Measurements from ENCODE around the gene DACH1. TPM values are rescaled to one million over a fixed set of nuclear protein-coding genes. Genes with fewer than 3 reads are reported as not detected.

Gene DACH1
- total RNA-seq, 1 experiment from 2014 or later: 0.31 TPM

DNA sequence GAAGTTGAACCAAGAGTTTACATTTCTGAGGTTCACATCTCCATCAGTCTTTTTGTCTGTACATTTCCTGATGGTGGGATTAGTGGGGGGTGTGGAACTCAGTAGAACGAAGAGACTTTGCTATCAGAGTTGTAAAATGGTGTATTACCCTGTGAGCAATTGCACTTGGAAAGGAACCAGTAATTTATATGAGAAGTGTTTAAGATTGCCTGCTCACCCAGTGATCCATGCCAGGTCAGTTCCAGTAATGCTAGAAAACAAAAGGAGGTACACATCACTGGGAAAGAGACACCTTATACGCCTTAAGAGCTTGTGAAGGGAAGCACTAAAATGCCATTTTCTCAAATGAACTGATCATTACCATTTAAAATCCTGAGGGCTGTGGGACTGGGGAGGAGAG lies 7.5 kb upstream of the DACH1 start (continued):
- TF ChIP-seq ZBTB21 (CRISPR knock-in tag; IDR thresholded peaks at IDR 0.05; ENCODE audit: borderline replicate concordance) (no peak), ZNF232 (CRISPR knock-in tag; IDR thresholded peaks at IDR 0.05) (no peak), SP1 (CRISPR knock-in tag; conservative IDR thresholded peaks at IDR 0.05) (no peak), MYBL2 (CRISPR knock-in tag; IDR thresholded peaks at IDR 0.05) (no peak), NR3C1 (CRISPR knock-in tag; conservative IDR thresholded peaks at IDR 0.05; ENCODE audit: low read depth) (no peak), ATF1 (CRISPR knock-in tag; IDR thresholded peaks at IDR 0.05) (no peak), CBFB (CRISPR knock-in tag; IDR thresholded peaks at IDR 0.05; ENCODE audit: low read depth) (no peak), CREB1 (CRISPR knock-in tag; IDR thresholded peaks at IDR 0.05) (no peak), CREM (CRISPR knock-in tag; IDR thresholded peaks at IDR 0.05) (no peak), E2F1 (CRISPR knock-in tag; IDR thresholded peaks at IDR 0.05) (no peak)
- TF ChIP-seq, protein P1, sequence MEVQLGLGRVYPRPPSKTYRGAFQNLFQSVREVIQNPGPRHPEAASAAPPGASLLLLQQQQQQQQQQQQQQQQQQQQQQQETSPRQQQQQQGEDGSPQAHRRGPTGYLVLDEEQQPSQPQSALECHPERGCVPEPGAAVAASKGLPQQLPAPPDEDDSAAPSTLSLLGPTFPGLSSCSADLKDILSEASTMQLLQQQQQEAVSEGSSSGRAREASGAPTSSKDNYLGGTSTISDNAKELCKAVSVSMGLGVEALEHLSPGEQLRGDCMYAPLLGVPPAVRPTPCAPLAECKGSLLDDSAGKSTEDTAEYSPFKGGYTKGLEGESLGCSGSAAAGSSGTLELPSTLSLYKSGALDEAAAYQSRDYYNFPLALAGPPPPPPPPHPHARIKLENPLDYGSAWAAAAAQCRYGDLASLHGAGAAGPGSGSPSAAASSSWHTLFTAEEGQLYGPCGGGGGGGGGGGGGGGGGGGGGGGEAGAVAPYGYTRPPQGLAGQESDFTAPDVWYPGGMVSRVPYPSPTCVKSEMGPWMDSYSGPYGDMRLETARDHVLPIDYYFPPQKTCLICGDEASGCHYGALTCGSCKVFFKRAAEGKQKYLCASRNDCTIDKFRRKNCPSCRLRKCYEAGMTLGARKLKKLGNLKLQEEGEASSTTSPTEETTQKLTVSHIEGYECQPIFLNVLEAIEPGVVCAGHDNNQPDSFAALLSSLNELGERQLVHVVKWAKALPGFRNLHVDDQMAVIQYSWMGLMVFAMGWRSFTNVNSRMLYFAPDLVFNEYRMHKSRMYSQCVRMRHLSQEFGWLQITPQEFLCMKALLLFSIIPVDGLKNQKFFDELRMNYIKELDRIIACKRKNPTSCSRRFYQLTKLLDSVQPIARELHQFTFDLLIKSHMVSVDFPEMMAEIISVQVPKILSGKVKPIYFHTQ (CRISPR knock-in tag; IDR thresholded peaks at IDR 0.05): no peak
- TF ChIP-seq, protein P2, sequence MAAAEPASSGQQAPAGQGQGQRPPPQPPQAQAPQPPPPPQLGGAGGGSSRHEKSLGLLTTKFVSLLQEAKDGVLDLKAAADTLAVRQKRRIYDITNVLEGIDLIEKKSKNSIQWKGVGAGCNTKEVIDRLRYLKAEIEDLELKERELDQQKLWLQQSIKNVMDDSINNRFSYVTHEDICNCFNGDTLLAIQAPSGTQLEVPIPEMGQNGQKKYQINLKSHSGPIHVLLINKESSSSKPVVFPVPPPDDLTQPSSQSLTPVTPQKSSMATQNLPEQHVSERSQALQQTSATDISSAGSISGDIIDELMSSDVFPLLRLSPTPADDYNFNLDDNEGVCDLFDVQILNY (CRISPR knock-in tag; IDR thresholded peaks at IDR 0.05): no peak

DNA sequence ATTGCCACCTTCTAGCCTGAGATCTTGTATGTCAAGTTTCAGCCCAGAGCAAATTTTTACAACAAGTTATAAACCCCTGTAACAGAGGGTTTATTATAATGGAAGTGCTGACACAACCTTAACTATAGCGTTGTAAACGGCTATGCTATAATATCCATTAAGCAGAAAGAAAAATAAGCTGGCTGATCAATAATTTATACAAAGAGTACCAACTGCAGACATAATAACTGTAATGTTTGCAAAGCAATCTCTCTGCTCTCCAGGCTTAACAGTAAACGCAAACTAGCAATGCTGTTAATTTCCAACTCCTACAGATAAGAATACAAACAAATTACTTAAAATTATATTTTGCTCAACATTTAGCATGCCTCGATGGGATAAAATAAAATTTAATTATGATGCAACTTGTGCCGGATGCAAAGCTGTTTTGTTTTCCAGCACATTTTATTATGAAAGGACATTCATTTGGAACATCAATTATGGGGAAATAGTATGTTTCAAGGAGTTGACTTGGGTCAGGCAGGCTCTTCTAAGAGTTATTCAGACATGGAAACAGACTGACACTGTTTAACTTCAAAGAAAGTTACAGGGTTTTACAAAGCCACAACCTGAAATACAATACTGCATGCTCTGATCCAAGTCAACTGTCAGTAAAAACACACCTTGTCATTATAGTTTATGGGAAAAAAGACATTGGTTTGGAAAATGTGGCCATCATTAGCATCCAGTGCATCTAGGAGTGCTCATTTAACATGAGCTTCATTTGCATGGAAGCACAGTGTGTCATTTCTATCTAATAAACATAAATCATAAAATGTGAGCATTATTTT lies 6.6 kb upstream of the DACH1 start:
- no peak for ATAC-seq
- Mint-ChIP-seq H3K27ac (no peak overlapping the region), H3K36me3 (no peaks in the 10 kb centered on the region), H3K9me3 (no peaks in the 10 kb centered on the region), H3K4me3 (no peak overlapping the region), H3K27me3 (ENCODE audit: low read depth) (peaks cover 51% of the 10 kb centered on the region), H3K4me1 (peaks cover 41% of the 10 kb centered on the region)
- no peak for TF ChIP-seq ATF1 (CRISPR knock-in tag; IDR thresholded peaks at IDR 0.05)
- TF ChIP-seq CBFB (CRISPR knock-in tag; IDR thresholded peaks at IDR 0.05; ENCODE audit: low read depth): no peak
- TF ChIP-seq E2F4 (CRISPR knock-in tag; IDR thresholded peaks at IDR 0.05; ENCODE audit: borderline replicate concordance, low read depth): no peak
- no peak for TF ChIP-seq IRF1 (CRISPR knock-in tag; IDR thresholded peaks at IDR 0.05)
- no peak for TF ChIP-seq GTF2I (CRISPR knock-in tag; conservative IDR thresholded peaks at IDR 0.05)
- TF ChIP-seq, protein P3, sequence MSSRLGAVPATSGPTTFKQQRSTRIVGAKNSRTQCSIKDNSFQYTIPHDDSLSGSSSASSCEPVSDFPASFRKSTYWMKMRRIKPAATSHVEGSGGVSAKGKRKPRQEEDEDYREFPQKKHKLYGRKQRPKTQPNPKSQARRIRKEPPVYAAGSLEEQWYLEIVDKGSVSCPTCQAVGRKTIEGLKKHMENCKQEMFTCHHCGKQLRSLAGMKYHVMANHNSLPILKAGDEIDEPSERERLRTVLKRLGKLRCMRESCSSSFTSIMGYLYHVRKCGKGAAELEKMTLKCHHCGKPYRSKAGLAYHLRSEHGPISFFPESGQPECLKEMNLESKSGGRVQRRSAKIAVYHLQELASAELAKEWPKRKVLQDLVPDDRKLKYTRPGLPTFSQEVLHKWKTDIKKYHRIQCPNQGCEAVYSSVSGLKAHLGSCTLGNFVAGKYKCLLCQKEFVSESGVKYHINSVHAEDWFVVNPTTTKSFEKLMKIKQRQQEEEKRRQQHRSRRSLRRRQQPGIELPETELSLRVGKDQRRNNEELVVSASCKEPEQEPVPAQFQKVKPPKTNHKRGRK (CRISPR knock-in tag; IDR thresholded peaks at IDR 0.05; ENCODE audit: borderline replicate concordance): no peak
- CTCF ChIA-PET: no interaction called here
- POLR2A ChIA-PET: no interaction called here
- no peak for DNase-seq (ENCODE audit: low spot score)
